Upper lobe of right lung (tissue), 1 donor: ENCODE data around the gene GRID1. TPM values are rescaled to one million over a fixed set of nuclear protein-coding genes. Genes with fewer than 3 reads are reported as not detected.
"Not testable (repeated sequence)": the region's sequence is repeated elsewhere in the genome, so short reads cannot be mapped to it uniquely, and the experiment has no call there.

Experiments used
- ATAC-seq: fragments of 200-7000 bp; cut with Tn5 transposase; one replicate; pipeline ENCODE4 v1.9.1; 2020; ENCODE audit warnings: mild to moderate bottlenecking, moderate library complexity
- DNase-seq: peaks from one replicate; pipeline ENCODE4 v3.0.0-alpha.2; 2020
- H3K27ac ChIP-seq: fragments of 200-600 bp; one replicate; pipeline ENCODE4 v1.8.0; 2022
- H3K27me3 ChIP-seq: fragments of 200-600 bp; one replicate; pipeline ENCODE4 v1.8.0; 2022; ENCODE audit warnings: mild to moderate bottlenecking
- H3K36me3 ChIP-seq: fragments of 200-600 bp; one replicate; pipeline ENCODE4 v1.8.0; 2022
- H3K4me1 ChIP-seq: fragments of 200-600 bp; one replicate; pipeline ENCODE4 v1.8.0; 2022
- H3K4me3 ChIP-seq: fragments of 200-600 bp; one replicate; pipeline ENCODE4 v1.8.0; 2022; ENCODE audit warnings: mild to moderate bottlenecking
- H3K9me3 ChIP-seq: fragments of 200-600 bp; one replicate; pipeline ENCODE4 v1.8.0; 2022
- intact Hi-C: fragments of 100-400 bp; cut with DNase I; formaldehyde crosslinking; loops from one replicate; pipeline ENCODE4 v1.11.0; 2022
- total RNA-seq: library from RNA; stranded (reverse); fragmentation: NEBNext Ultra II Directional; extraction: Animal tissue kit (Norgen Biotek cat#: 25700); gene quantifications from one replicate; pipeline ENCODE4 v1.2.1, GENCODE V29; 2021
- TF ChIP-seq, protein P1 (sequence below): fragments of 200-600 bp; IDR thresholded peaks from one replicate; pipeline ENCODE4 v1.8.0; 2022; ENCODE audit warnings: antibody characterized with exemption
- donor health status: DM: no; HTN: yes; CAD: no; lungs with severe emphysema.

GRID1 gene
- total RNA-seq, 1 donor from 2014 or later: 3.0 TPM

- TF ChIP-seq, protein P1, sequence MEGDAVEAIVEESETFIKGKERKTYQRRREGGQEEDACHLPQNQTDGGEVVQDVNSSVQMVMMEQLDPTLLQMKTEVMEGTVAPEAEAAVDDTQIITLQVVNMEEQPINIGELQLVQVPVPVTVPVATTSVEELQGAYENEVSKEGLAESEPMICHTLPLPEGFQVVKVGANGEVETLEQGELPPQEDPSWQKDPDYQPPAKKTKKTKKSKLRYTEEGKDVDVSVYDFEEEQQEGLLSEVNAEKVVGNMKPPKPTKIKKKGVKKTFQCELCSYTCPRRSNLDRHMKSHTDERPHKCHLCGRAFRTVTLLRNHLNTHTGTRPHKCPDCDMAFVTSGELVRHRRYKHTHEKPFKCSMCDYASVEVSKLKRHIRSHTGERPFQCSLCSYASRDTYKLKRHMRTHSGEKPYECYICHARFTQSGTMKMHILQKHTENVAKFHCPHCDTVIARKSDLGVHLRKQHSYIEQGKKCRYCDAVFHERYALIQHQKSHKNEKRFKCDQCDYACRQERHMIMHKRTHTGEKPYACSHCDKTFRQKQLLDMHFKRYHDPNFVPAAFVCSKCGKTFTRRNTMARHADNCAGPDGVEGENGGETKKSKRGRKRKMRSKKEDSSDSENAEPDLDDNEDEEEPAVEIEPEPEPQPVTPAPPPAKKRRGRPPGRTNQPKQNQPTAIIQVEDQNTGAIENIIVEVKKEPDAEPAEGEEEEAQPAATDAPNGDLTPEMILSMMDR: no peak
- Histone ChIP-seq H3K27ac (no peak overlapping the region), H3K36me3 (no peaks in the 10 kb centered on the region), H3K4me1 (no peaks in the 10 kb centered on the region), H3K4me3 (no peak overlapping the region), H3K9me3 (no peaks in the 10 kb centered on the region), H3K27me3 (no peaks in the 10 kb centered on the region)
- ATAC-seq (no peak), DNase-seq (no peak)
- intact Hi-C loops: no loop called here
Observed at GRCh38 chr10:86242761-86243160, 123.8 kb downstream of the GRID1 start.

- ATAC-seq, H3K4me1 ChIP-seq, intact Hi-C loops, H3K27ac ChIP-seq, H3K4me3 ChIP-seq, H3K27me3 ChIP-seq, H3K36me3 ChIP-seq, DNase-seq, H3K9me3 ChIP-seq: not testable (repeated sequence)
Observed at GRCh38 chr10:86238089-86238488, 128.5 kb downstream of the GRID1 start.

- no peak overlapping the region for H3K4me3 ChIP-seq
- H3K36me3 ChIP-seq: no peaks in the 10 kb centered on the region
- ATAC-seq (no peak), DNase-seq (no peak)
- no peak overlapping the region for H3K27ac ChIP-seq
- no peaks in the 10 kb centered on the region for H3K27me3 ChIP-seq
- no peaks in the 10 kb centered on the region for H3K9me3 ChIP-seq
- no peaks in the 10 kb centered on the region for H3K4me1 ChIP-seq
- intact Hi-C loops: no loop called here
- TF ChIP-seq, protein P1: no peak
Observed at GRCh38 chr10:86234541-86235270, 131.9 kb downstream of the GRID1 start.

DNA sequence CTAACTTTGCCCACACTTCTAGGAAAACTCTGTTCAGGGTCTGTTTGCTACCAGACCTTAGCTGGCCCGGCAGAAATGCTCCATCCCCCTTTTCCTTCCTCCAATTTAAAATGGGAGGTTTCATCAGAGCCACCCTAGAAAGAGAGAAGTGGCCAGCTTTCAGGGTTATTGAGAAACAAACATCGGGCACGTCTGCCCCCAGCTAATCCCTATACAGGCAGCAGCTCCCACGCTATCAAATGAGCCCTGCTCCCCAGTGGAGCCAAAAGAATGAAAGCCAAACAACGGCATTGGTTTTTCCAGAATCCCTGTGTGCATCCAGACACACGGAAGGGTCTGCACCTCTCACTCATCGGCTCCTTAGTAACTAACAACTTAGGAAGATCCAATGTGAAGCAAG, 132.5 kb downstream of the GRID1 start:
- no peaks in the 10 kb centered on the region for H3K36me3 ChIP-seq
- H3K4me3 ChIP-seq: no peak overlapping the region
- TF ChIP-seq, protein P1: no peak
- H3K4me1 ChIP-seq: no peaks in the 10 kb centered on the region
- intact Hi-C loops: no loop called here
- no peak for DNase-seq
- H3K27me3 ChIP-seq: no peaks in the 10 kb centered on the region
- H3K27ac ChIP-seq: no peak overlapping the region
- H3K9me3 ChIP-seq: no peaks in the 10 kb centered on the region
- peak; percentile 58 for ATAC-seq

GRCh38 chr10:86233131-86233530, 133.5 kb downstream of the GRID1 start:
- H3K4me1 ChIP-seq: no peaks in the 10 kb centered on the region
- TF ChIP-seq, protein P1: no peak
- ATAC-seq (no peak), DNase-seq (no peak)
- no peak overlapping the region for H3K4me3 ChIP-seq
- intact Hi-C loops: no loop called here
- no peaks in the 10 kb centered on the region for H3K9me3 ChIP-seq
- H3K27me3 ChIP-seq: no peaks in the 10 kb centered on the region
- H3K36me3 ChIP-seq: no peaks in the 10 kb centered on the region
- H3K27ac ChIP-seq: no peak overlapping the region

DNA sequence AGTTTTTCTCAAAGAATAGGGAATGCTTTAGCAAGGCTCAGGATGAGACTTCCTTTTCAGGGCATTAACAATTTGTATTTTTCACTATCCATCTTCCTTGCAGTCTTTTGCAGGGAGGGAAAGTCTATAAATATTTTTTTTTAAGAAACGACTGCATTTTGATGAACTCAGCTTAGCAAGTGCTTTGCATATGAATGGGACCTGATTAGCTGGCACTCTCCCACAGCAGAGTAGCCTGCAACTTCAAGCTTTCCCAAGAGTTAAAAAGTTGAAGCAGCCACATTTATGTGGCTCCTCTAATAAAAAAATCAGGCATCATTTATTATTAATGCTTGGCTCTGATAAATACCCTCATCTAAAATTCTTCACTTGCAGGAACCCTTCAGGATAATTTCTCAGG, 134.0 kb downstream of the GRID1 start:
- H3K27ac ChIP-seq: no peak overlapping the region
- TF ChIP-seq, protein P1: no peak
- no peaks in the 10 kb centered on the region for H3K36me3 ChIP-seq
- intact Hi-C loops: no loop called here
- ATAC-seq: no peak
- H3K9me3 ChIP-seq: no peaks in the 10 kb centered on the region
- H3K4me1 ChIP-seq: no peaks in the 10 kb centered on the region
- H3K4me3 ChIP-seq: no peak overlapping the region
- H3K27me3 ChIP-seq: no peaks in the 10 kb centered on the region
- no peak for DNase-seq
